ELR (cell line): Measurements from ENCODE around the gene CCDC86.
A peak's percentile ranks its signal among the peaks of the same experiment; 100 is the strongest.

Source experiments
- DNase-seq: peaks from one replicate; pipeline ENCODE4 v3.0.0-alpha.2; 2015; ENCODE audit warnings: low read depth

CCDC86 gene

DNA sequence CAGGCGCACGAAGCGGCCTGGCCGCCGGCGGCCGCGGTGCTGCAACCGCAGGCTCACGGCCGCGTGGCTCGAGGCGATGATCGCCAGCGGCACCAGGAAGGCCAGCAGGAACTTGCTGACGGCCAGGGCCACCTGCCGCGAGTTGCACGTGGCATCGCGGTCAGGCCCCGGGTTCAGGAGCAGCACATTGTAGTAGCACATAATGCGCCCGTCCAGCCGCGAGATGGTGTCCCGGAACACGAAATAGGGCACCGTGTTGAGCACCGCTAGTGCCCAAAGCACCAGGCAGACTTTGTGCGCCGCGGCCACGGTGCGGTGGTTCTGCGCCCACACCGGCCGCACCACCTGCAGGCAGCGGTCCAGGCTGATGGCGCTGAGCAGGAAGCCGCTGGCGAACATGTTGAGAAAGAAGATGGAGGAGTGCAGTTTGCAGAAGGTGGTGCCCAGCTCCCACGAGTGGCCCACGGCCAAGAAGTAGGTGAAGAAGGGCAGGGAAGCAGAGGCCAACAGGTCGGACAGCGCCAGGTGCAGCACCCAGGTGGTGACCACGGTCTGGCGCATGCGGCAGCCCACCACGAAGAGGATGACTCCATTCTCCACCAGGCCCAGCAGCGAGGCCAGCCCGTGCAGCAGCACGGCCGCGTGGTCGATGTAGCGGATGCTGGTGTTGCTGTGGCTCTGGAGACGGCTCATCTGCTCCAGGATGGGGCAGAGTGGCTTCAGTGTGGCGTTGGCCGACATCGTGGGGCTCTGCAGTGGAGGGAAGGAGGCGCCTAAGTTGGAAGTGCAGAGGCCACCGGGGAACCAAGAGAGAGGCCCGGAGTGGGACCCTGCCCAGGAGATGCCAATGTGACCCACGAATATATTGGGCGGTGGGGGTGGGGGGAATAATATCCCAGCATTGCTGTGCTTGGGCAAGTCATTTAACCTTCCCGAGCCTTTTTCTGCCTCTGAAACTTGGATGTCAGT lies 11.4 kb downstream of the CCDC86 start:
- no peak for DNase-seq

DNA sequence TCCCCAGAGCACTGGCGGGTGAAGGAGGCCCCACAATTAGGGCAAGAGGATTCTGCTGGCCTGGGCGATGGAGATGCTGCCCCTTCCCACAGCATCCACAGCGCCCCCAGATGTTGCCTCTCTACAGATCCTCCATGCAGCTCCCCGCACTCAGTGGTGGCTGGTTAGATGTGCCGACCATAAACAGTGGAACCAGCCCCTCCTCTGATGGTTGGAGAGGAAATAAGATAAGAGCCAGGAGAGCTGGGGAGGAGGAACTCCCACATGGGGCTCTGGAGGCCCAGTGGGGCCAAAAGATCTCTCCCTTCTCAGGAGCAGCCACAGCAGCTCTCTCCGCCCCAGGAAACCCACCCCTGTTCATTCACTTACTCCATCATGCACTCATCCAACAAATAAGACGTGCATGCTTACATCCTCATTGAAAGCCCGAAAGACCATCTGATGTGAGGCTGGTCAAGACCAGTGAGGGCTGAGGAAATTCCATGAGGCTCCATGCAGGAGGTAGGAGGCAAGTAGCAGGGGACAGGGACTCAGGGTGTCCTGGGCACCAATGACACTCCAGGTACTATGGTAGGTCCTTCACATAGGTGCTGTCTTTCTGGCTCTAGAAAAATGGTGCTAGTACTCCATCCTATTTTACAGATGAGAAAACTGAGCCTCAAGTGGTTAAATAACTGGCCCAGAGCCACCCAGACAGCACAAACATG lies 12.4 kb downstream of the CCDC86 start:
- DNase-seq = no peak

- no peak for DNase-seq
Measured at GRCh38 chr11:60854847-60855725, 13.2 kb downstream of the CCDC86 start.

DNA sequence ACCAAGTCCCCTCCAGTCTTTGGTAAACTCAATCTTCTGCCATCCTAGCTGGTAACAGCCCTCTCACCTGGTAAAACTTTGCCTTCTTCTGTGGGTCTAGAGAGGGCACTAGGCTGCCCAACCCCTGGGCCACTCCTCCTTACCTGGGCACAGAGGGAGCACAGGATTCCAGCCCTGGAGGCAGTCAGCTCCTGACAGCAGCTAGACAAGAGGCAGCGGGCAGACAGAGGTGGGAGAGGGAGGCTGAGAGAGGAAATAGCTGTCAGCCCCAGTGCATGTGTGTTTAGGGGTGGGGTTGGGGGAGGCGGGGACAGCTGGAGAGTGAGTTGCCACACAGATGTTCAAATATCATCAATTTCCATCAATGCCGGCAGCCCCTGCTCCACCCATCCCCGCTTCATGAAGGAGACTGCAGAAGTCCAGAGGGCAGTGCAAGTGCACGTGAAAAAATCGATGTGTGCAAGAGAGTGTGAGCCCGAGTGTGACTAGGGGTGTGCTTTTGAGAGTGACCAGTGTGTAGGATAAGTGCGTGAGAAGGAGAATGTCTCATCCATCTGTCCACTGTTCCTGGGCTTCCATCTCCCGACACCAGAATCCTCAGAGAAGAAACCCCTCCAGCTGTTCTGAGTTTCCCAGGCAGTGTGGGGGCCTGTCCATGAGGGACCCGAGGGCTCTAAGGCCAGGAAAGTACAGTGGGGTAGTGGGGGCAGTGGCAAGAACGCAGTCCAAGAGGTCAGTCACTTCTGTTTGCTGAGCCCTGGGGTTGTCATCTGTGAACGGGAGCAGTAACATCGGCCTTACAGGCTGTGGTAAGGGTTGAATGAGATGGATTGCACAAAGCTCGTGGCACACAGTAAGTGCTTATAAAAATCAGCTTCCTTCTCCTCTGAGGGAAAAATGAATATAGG lies 14.1 kb downstream of the CCDC86 start, which contains the start of gene PTGDR2:
PTGDR2 (minus strand) TSS at position 225 of the 908 bp plus-strand sequence. CDS start 2,228 bp downstream, outside the sequence.
- no peak for DNase-seq

DNA sequence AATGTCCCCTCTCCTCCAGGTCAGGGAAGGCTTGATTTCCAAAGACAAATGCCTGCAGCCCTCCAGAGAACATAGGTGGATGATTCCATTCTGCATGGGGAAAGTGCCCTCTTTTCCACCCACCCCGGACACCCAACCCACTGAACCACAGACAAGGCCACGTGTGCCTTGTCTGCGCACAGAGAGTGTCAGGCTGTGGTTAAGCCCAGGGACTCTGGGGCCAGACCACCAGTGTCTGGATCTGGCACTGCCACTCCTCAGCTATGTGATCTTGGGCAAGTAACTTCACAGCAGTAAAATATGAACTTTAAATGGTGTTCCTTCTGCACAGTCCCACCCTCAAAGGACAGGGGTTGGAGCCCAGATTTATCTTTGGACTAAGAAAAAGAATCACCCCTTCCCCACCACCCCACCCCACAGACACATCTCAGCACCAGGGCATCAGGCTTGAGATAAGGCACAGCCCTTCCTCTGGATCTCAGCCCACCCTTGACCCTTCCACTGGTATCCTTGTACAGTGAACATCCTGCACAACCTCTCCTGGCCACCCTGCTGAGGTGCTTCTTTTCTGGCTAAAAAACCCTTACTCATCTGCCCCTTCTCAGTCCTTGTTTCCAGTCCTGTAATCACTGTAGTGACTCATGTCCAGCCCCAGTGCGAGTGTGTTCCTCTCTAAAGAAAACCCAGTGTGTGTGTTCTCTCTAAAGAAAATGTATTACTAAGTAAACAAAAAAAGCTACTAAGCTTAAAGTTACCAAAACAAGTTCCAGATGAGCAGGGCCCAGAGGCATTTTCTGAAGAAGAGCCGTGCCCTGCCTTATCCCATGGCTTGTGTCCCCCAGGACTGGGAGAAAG lies 15.7 kb downstream of the CCDC86 start:
- peak; percentile 61 for DNase-seq

GRCh38 chr11:60858236-60858635 lies 16.3 kb downstream of the CCDC86 start:
- no peak for DNase-seq

DNA sequence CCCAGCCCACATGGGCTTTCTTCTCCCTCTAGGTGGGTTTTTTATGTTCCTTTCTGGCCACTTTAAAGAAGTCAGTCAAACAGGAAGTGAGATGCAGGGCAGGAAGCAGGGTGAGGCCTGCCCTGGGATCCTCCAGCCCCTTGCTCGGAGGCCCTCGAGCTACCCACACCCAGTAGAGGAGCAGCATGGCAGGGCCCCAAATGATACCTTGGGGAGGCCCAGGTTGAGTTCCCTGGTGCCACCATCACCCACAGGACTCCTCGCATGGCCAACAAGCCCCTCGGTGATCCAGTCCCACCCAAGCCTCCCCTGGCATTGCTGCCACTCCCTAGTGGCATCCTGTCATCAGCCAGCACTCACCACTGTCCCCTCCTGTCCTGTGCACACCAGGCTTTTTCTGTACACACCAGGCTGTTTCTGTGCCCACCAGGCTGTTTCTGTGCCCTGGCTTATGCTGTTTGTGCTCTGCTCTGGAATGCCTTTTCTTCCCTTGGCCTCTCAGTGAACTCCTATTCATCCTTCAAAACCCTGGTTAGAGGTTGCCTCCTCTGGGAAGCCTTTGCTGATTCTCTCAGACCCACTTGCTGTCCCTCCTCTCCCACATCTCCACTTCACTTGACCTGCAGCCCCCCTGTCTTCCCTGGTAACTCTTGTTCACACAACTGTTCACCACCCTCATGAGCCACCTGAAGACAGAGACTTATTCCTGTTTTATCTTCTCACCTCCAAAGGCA lies 17.0 kb downstream of the CCDC86 start:
- DNase-seq = no peak

DNA sequence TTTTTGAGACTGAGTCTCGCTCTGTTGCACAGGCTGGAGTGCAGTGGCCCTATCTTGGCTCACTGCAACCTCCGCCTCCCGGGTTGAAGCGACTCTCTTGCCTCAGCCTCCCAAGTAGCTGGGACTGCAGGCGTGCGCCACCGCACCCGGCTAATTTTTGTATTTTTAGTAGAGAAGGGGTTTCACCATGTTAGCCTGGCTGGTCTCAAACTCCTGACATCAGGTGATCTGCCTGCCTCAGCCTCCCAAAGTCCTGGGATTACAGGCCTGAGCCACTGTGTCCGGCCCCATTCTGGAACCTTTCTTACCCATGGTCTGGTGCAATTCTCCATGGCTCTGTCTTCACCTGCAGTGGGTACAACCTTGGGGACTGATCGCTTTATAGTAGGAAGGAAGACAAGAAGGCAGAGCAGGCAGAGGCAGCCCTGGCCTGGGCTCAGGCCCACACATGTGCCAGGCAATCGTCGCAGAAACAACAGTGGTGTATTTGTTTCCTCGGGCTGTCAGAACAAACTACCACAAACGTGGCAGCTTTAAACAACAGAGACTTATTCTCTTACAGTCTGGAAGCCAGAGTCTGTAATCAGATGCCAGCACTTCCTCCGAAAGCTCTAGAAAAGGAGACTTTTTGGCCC lies 17.8 kb downstream of the CCDC86 start:
- DNase-seq = no peak

DNA sequence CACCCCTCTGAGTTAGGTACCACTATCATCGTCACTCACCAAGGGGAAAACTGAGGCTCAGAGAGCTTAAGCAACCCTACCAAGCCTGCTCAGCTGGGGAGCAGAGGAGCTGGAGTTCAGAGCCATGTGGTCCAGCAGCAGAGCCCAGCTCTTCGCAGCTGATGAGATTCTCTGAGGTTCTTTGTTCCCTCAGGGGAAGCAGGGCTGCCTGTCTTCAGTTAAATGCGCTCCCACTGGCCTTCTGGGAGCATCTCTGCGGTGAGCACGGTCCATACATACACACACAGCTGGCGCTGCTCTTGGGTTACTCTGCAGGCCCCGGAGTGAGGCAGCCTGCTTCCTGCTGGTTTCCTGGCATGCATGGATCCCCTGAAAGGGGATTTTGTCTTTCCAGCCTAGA lies 19.0 kb downstream of the CCDC86 start:
- DNase-seq = no peak

DNA sequence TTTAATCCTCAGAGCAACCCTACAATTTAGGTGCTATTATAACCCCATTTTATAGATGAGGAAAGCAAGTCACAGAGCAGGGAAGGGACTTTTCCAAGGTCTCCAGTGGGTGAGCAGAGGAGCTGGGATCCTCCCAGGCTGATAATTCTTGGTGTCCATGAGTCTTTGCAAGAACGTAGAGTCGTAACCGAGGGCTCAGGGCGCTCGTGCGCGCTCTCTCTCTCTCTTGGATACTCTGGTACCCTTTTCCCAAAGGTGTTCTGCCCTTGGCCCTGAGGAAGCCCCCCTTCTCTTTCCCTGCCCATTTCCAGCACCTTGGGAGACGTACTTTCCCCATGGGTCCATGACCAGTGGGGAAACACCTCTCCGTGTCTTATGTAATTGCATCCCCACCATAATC lies 20.3 kb downstream of the CCDC86 start:
- DNase-seq = no peak

GRCh38 chr11:60863550-60864521 lies 21.9 kb downstream of the CCDC86 start:
- DNase-seq = no peak

GRCh38 chr11:60864856-60865513 lies 23.1 kb downstream of the CCDC86 start:
- DNase-seq = no peak

GRCh38 chr11:60866911-60867870 lies 25.3 kb downstream of the CCDC86 start, which contains the start of gene ZP1:
Gene ZP1, plus strand, starts transcription at chr11:60867542. Its CDS starts 20 bp downstream, at chr11:60867562.
- DNase-seq = no peak

GRCh38 chr11:60867871-60868681 lies 26.2 kb downstream of the CCDC86 start:
- DNase-seq = no peak
